Measurements from ENCODE around the gene SETD9. TPM values are rescaled to one million over a fixed set of nuclear protein-coding genes. Genes with fewer than 3 reads are reported as not detected.

Gene SETD9
- total and polyA plus RNA-seq, 9 of the 15 experiments (the other 6 are each of a cell fraction or from before 2014, with no cell fraction given) = 10.8 to 32.6 (median 19.8) TPM

DNA sequence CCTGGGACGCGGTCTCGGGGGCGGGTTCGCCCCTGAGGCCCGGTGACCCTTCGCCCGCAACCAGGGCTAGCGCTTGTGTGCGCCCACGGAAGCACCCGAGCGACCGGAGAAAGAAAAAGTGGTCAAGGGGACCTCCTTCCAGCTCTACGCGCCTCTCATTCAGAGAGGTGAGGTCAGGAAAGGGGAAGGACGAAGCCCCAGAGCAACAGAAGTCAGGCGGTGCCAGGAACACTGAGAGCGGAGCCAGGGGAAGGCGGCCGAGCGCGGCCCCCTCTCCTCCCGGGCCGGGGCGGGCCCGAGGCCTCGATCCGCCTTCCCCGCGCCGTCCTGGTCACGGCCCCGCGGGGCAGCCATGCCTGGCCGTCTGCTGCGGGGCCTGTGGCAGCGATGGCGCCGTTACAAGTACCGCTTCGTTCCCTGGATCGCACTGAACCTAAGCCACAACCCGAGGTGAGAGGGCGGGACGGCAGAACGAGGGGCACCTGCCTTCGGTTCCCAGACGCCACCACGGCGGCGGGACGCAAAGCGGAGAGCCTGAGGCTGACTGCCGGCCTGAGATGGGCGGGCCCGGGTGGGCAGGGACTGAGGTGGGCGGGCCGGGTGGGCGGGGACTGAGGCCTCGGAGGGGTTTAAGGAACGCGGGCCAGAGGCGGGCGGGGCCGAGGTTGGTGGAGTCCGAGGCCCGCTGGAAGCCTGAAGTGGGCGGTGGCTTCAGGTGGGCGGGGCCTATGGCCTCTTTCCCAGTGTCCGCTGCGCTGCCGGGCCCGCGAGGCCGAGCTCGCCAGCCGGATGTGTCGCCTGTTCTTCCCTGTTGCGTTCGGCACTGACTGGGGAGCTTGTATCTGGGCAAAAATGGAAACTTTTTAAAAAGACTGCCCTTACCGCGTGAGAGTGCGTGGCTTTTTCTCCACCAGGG is at the start of gene SETD9 (continued):
- TF ChIP-seq, protein P1, sequence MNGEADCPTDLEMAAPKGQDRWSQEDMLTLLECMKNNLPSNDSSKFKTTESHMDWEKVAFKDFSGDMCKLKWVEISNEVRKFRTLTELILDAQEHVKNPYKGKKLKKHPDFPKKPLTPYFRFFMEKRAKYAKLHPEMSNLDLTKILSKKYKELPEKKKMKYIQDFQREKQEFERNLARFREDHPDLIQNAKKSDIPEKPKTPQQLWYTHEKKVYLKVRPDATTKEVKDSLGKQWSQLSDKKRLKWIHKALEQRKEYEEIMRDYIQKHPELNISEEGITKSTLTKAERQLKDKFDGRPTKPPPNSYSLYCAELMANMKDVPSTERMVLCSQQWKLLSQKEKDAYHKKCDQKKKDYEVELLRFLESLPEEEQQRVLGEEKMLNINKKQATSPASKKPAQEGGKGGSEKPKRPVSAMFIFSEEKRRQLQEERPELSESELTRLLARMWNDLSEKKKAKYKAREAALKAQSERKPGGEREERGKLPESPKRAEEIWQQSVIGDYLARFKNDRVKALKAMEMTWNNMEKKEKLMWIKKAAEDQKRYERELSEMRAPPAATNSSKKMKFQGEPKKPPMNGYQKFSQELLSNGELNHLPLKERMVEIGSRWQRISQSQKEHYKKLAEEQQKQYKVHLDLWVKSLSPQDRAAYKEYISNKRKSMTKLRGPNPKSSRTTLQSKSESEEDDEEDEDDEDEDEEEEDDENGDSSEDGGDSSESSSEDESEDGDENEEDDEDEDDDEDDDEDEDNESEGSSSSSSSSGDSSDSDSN (IDR thresholded peaks at IDR 0.05; ENCODE audit: borderline replicate concordance in 1 of 2, low read depth in 2 of 2, low read length in 2 of 2) = peak; percentile 11 to 61; a peak in 1 of 4 replicates
- peak; percentile 70; the same call in 1 of the 2 replicates for TF ChIP-seq GABPB1 (CRISPR knock-in tag; IDR thresholded peaks at IDR 0.05)
- peak; percentile 41 for TF ChIP-seq ETV5 (CRISPR knock-in tag; IDR thresholded peaks at IDR 0.05; ENCODE audit: low read depth)
- TF ChIP-seq ZKSCAN1 (IDR thresholded peaks at IDR 0.05; ENCODE audit: low read depth, low read length) = no peak
- TF ChIP-seq, protein P2, sequence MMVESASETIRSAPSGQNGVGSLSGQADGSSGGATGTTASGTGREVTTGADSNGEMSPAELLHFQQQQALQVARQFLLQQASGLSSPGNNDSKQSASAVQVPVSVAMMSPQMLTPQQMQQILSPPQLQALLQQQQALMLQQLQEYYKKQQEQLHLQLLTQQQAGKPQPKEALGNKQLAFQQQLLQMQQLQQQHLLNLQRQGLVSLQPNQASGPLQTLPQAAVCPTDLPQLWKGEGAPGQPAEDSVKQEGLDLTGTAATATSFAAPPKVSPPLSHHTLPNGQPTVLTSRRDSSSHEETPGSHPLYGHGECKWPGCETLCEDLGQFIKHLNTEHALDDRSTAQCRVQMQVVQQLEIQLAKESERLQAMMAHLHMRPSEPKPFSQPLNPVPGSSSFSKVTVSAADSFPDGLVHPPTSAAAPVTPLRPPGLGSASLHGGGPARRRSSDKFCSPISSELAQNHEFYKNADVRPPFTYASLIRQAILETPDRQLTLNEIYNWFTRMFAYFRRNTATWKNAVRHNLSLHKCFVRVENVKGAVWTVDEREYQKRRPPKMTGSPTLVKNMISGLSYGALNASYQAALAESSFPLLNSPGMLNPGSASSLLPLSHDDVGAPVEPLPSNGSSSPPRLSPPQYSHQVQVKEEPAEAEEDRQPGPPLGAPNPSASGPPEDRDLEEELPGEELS (CRISPR knock-in tag; IDR thresholded peaks at IDR 0.05; ENCODE audit: borderline replicate concordance) = no peak
- no peak; the same call in 1 of the 2 replicates for TF ChIP-seq RAD51 (IDR thresholded peaks at IDR 0.05; ENCODE audit: borderline replicate concordance, low read depth)
- peak; percentile 88 for TF ChIP-seq RB1 (IDR thresholded peaks at IDR 0.05; ENCODE audit: low read depth)
- TF ChIP-seq, protein P3, sequence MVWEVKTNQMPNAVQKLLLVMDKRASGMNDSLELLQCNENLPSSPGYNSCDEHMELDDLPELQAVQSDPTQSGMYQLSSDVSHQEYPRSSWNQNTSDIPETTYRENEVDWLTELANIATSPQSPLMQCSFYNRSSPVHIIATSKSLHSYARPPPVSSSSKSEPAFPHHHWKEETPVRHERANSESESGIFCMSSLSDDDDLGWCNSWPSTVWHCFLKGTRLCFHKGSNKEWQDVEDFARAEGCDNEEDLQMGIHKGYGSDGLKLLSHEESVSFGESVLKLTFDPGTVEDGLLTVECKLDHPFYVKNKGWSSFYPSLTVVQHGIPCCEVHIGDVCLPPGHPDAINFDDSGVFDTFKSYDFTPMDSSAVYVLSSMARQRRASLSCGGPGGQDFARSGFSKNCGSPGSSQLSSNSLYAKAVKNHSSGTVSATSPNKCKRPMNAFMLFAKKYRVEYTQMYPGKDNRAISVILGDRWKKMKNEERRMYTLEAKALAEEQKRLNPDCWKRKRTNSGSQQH (CRISPR knock-in tag; IDR thresholded peaks at IDR 0.05) = 0 out of 2 replicates have a peak, but pooled peaks have one; percentile 34
- TF ChIP-seq, protein P4, sequence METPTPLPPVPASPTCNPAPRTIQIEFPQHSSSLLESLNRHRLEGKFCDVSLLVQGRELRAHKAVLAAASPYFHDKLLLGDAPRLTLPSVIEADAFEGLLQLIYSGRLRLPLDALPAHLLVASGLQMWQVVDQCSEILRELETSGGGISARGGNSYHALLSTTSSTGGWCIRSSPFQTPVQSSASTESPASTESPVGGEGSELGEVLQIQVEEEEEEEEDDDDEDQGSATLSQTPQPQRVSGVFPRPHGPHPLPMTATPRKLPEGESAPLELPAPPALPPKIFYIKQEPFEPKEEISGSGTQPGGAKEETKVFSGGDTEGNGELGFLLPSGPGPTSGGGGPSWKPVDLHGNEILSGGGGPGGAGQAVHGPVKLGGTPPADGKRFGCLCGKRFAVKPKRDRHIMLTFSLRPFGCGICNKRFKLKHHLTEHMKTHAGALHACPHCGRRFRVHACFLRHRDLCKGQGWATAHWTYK (CRISPR knock-in tag; IDR thresholded peaks at IDR 0.05) = peak; percentile 69; the same call in 1 of the 2 replicates
- peak; percentile 30; the same call in 1 of the 2 replicates for TF ChIP-seq TEAD4 (IDR thresholded peaks at IDR 0.05; ENCODE audit: low read length)
- no peak for TF ChIP-seq TEAD4 (CRISPR knock-in tag; IDR thresholded peaks at IDR 0.05; ENCODE audit: borderline replicate concordance)

All from K562 (cell line).